Adipocyte (in vitro differentiated cells): ENCODE data around the gene CYP2F1.

Source experiments
- DNase-seq: peaks from one replicate; pipeline ENCODE4 v3.0.0-alpha.2; 2015; ENCODE audit warnings: low read depth
- H3K27me3 ChIP-seq: replicated peaks from 2 replicates; pipeline ENCODE4 v1.7.0; 2013; ENCODE audit warnings: mild to moderate bottlenecking, low read length, moderate library complexity; ENCODE audit not compliant: control insufficient read depth, insufficient read depth
- H3K36me3 ChIP-seq: 2 replicates; pipeline ENCODE4 v1.7.0; 2013; ENCODE audit warnings: low read length, mild to moderate bottlenecking, moderate library complexity; ENCODE audit not compliant: control insufficient read depth, insufficient read depth, severe bottlenecking
- H3K4me1 ChIP-seq: 2 replicates; pipeline ENCODE4 v1.7.0; 2013; ENCODE audit warnings: mild to moderate bottlenecking, low read length, moderate library complexity; ENCODE audit not compliant: control insufficient read depth, insufficient read depth
- H3K4me3 ChIP-seq: 2 replicates; pipeline ENCODE4 v1.7.0; 2013; ENCODE audit warnings: mild to moderate bottlenecking, low read length, moderate library complexity
- H3K9ac ChIP-seq: 2 replicates; pipeline ENCODE4 v1.7.0; 2013; ENCODE audit warnings: mild to moderate bottlenecking, low read length, moderate library complexity
- H3K9me3 ChIP-seq: 2 replicates; pipeline ENCODE4 v1.7.0; 2013; ENCODE audit warnings: mild to moderate bottlenecking, low read length, moderate library complexity; ENCODE audit not compliant: control insufficient read depth

The CYP2F1 gene

DNA sequence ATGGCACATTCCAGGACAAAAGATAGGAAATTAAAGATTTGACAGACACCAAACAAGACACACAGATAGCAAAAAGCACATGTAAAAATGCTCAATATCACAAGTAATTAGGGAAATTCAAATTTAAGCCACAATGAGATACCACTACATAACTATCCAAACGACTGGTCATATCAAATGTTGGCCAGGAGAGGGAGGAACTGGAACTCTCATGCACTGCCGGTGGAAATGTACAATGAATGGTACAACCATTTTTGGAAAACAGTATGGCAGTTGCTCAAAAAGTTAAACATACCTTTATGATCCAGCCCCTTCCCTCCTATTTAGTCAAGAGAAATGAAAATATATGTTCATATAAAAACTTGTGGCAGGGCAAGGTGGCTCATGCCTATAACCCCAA, 42.0 kb downstream of the CYP2F1 start:
- H3K4me1 ChIP-seq, result no peaks in the 10 kb centered on the region
- no peak overlapping the region for H3K4me3 ChIP-seq
- no peak for DNase-seq
- no peak overlapping the region for H3K9ac ChIP-seq
- peaks cover 7% of the 10 kb centered on the region for H3K9me3 ChIP-seq
- no peaks in the 10 kb centered on the region for H3K36me3 ChIP-seq
- H3K27me3 ChIP-seq, result peaks cover 16% of the 10 kb centered on the region

DNA sequence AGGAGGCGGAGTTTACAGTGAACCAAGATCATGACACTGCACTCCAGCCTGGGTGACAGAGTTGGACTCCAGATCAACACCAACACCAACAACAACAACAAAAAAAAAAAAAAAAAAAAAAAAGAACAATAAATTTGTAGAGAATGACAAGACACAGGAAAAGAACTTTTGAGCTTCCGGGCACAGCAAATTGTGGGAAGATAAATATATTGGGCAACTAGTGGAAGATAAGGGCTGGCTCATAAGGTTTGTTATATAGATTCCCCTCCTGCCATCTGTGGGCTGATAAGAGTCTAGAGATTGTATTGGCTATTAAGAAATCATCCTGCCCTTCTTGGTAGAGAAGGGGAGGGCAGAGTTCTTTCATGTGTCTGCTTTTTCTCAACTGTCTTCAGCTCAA, 45.6 kb downstream of the CYP2F1 start:
- Histone ChIP-seq H3K4me1 (no peaks in the 10 kb centered on the region), H3K9me3 (peaks cover 7% of the 10 kb centered on the region), H3K27me3 (peaks cover 16% of the 10 kb centered on the region), H3K36me3 (no peaks in the 10 kb centered on the region), H3K4me3 (no peak overlapping the region), H3K9ac (no peak overlapping the region)
- no peak for DNase-seq

DNA sequence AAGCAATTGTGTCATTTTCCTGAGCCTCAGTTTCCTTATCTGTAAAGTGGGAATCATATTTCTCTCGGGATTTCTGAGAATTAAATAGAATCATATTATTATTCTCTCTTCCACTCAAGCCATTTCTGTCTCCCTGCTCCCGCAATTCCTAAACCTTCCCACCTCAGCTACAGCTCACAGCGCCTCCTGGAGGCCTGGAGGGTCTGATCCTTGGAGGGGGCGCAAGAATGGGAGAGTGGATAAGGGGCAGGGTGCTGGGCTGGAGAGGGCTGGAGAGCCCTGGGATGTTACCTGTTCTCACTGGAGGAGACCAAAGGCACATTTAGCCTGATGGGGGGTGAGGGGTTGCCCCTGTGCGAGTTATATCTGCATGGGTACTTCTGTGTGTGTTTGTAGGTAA, 47.7 kb downstream of the CYP2F1 start:
- Histone ChIP-seq H3K9me3 (no peaks in the 10 kb centered on the region), H3K36me3 (no peaks in the 10 kb centered on the region), H3K4me3 (no peak overlapping the region), H3K27me3 (peaks cover 6% of the 10 kb centered on the region), H3K9ac (no peak overlapping the region), H3K4me1 (no peaks in the 10 kb centered on the region)
- no peak for DNase-seq

DNA sequence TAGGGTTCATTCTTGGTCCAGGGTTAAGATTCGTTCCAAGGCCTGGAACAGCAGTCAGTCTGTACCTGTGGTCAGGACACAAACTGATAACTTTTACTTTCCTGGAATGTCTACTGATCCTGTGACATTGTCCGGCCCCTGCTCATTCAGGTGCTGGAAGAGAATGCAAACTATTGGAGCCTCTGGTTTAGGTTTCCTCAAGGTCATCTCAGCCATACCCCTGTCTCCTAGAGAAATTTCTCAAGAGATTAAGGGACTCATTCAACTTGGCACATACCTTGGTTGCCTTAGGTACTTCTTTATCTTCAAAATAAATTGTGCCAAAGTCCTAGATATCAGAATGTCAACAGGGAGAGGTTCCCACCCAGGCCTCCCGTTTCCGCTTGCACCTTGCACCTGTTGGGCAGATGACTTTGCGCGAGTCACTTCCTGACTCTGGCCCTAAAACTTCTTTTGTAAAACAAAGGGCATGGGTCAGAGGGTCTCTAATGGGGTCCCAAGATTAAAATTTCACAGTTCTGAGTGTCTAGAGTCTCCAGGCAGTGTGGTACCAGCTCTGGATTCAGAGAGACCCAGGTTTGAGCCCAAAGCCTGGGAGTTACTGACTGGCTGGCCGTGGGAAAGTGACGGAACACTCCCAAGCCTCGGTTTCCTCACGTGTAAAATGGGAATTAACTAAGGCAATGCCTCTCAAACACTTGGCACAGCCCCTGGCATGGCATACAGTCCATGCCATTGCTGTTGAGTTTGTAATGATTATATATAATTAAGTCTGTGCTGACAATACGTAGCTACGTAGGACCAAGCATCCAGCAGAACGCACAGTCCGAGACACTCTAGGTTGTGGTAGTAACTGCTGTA, 52.9 kb downstream of the CYP2F1 start:
- no peak overlapping the region for H3K9ac ChIP-seq
- H3K36me3 ChIP-seq, result no peaks in the 10 kb centered on the region
- no peaks in the 10 kb centered on the region for H3K9me3 ChIP-seq
- no peak for DNase-seq
- no peaks in the 10 kb centered on the region for H3K4me1 ChIP-seq
- H3K4me3 ChIP-seq, result no peak overlapping the region
- peaks cover 10% of the 10 kb centered on the region for H3K27me3 ChIP-seq

DNA sequence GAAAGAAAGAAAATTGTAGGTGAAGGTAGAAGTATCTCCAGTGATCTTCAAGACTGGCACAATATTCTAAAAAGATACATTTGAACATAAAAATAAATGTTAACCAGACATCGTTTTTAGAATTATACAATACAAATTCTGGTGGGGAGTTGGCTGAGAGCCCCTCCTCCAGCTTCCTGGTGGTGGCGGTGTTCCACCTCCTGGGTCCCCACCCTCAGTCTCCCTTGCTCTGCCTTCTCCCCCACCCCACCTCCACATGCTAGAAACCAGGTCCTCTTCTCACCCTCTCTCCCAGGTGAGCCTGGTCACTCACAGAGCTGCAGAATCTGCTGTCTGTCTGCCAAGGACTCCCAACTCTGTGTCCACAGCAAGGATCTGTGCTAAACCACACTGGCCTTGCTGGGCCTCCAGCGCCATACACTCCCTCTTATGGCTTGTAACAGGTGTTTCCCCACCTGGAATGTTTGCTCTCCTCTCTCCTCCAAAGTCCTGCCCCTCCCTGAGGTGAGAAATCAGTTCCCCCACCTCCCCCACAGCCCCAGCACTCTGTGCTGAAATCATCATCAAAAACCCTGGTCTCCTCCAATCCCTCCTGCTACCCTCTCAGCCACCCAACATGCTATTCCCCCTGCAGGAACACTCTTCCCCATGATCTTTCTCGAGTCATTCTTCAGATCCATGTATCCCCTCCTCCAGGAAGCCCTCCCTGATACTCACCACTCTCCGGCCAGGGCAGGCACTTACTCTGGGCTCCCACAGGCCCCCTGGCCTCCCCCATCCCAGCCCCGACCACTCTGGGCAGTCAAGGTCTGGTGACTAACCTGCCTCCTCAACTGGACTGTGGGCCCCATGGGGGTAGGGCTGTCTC, 58.3 kb downstream of the CYP2F1 start:
- Histone ChIP-seq H3K4me1 (peaks cover 9% of the 10 kb centered on the region), H3K9ac (no peak overlapping the region), H3K27me3 (peaks cover 3% of the 10 kb centered on the region), H3K9me3 (no peaks in the 10 kb centered on the region), H3K36me3 (no peaks in the 10 kb centered on the region), H3K4me3 (no peak overlapping the region)
- no peak for DNase-seq

DNA sequence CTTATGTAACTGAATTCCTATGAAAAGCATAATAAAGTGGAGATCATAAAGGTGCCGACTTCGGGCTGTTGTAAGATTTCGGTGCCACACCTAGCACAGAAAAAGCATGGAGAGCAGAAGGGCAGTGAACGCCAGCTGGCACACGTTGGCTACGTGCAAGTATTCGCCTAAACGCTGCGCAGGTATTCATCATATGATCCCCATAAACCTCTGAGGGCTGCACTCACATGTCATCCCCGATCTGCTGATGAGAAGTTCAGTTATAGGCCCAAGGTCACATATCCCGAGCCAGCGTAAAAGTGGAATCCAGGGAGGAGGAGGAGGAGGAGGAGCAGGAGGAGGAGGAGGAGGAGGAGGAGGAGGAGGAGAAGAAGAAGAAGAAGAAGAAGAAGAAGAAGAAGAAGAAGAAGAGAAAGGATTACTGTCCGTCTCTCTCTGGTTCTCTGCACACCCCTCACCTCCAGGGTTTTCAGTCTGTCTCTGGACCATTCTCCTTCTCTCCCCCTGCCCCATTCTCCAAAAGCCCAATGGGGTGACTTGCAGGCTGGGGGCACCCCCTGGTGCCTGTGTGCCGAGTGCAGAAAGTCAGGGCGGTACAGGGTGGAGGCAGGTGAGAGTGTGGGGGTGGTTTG, 60.2 kb downstream of the CYP2F1 start:
- no peaks in the 10 kb centered on the region for H3K36me3 ChIP-seq
- H3K9me3 ChIP-seq, result no peaks in the 10 kb centered on the region
- H3K4me3 ChIP-seq, result no peak overlapping the region
- DNase-seq, result no peak
- H3K9ac ChIP-seq, result no peak overlapping the region
- no peaks in the 10 kb centered on the region for H3K27me3 ChIP-seq
- H3K4me1 ChIP-seq, result peaks cover 9% of the 10 kb centered on the region

DNA sequence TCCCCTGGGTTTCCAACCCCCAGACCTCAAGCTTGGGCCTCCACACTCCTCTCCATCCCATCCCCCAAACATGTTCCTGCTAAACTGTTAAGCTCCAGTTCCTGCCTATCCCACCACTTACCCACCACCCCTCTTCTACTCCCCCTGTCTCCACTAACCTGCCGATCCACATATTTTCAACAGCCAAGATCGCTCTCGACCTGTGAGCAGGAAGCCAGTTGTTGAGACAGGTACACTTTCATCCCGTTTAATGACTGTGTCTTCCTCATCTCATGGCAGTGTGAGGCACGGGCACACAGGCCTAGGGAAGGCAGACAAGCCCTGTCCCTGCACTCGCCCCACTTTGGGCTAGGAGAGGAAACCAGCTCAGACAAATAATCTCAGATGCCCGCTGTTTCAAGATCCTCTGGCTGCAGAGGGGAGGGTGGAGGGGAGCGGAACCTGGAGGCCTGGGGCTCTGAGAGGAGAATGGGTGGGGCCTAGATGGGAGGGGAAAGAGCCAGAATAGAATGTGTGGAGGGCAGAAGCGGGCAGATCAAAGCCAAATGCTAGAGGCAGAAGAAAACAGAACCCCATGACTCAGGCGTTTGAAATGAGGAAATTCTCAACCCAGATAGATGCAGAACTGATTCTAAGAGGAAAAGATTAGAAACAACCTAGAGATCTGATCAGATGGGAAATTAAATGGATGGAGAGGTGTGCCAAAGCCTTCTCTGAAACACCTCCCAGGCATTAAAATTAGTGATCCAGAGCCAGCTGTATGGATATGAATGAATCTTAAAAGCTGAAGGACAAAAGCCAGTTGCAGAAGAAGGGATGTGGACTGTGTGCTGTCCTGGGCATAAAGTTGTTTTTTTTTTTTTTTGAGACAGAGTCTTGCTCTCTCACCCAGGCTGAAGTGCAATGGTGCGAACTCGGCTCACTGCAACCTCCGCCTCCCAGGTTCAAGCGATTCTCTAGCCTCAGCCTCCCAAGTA, 61.9 kb downstream of the CYP2F1 start:
- Histone ChIP-seq H3K9ac (peak overlapping the region; percentile 58), H3K27me3 (no peaks in the 10 kb centered on the region), H3K4me1 (peaks cover 9% of the 10 kb centered on the region), H3K4me3 (no peak overlapping the region), H3K9me3 (no peaks in the 10 kb centered on the region), H3K36me3 (no peaks in the 10 kb centered on the region)
- peak; percentile 85 for DNase-seq
